Endothelial cell of umbilical vein (primary cell): ENCODE measurements around the gene ZFAND6. TPM values are rescaled to one million over a fixed set of nuclear protein-coding genes. Genes with fewer than 3 reads are reported as not detected.

Experiments
- BruUV-seq: library from RNA; stranded (reverse); fragments of 400-500 nt; replicated peaks from 2 replicates; lab custom pipeline; 2021; lab: Mats Ljungman, UMichigan
- CTCF ChIA-PET: fragments of 300-600, 350-600 bp; sonication (Branson Sonifier 250); formaldehyde crosslinking; loops from one replicate; lab custom pipeline; 2021; ENCODE audit warnings: antibody characterized with exemption, inconsistent platforms; lab: Charles Lee
- POLR2A ChIA-PET: fragments of 300-600, 350-600 bp; sonication (Branson Sonifier 250); formaldehyde crosslinking; loops from one replicate; lab custom pipeline; 2021; ENCODE audit warnings: antibody characterized with exemption, inconsistent platforms; lab: Charles Lee
- DNase-seq: peaks from one replicate; pipeline ENCODE4 v3.0.0-alpha.2; 2011; ENCODE audit warnings: low read depth, low spot score
- FAIRE-seq: peaks from 2 replicates; lab custom pipeline; 2011; peaks lifted over from hg19 to GRCh38; lab: Jason Lieb, UNC
- H2AFZ ChIP-seq: 2 replicates; pipeline ENCODE4 v1.6.0; 2012; ENCODE audit warnings: low read depth, low read length, control low read depth, inconsistent platforms
- H3K27ac ChIP-seq: 2 replicates; pipeline ENCODE4 v1.5.1; 2011; ENCODE audit warnings: low read depth, mild to moderate bottlenecking, control low read depth, low read length, moderate library complexity; ENCODE audit not compliant: insufficient read depth
- H3K27me3 ChIP-seq, 2 experiments: 2 replicates each; pipeline versions ENCODE4 v1.6.0 to v1.6.1; 2011; ENCODE audit warnings: low read length in 2 of 2, mixed read lengths in 1 of 2; ENCODE audit not compliant: control insufficient read depth in 2 of 2, insufficient read depth in 2 of 2
- H3K36me3 ChIP-seq, 2 experiments: 2 replicates in 1 of 2; 3 replicates in 1 of 2; pipeline ENCODE4 v1.5.1; 2011; ENCODE audit warnings: low read length in 2 of 2, mild to moderate bottlenecking in 1 of 2, moderate library complexity in 1 of 2; ENCODE audit not compliant: control insufficient read depth in 2 of 2, insufficient read depth in 2 of 2; ENCODE audit errors: extremely low read depth in 1 of 2
- H3K4me1 ChIP-seq: 3 replicates; pipeline ENCODE4 v1.5.1; 2011; ENCODE audit warnings: mild to moderate bottlenecking, low read length; ENCODE audit not compliant: control insufficient read depth, insufficient read depth; ENCODE audit errors: extremely low read depth
- H3K4me2 ChIP-seq: 2 replicates; pipeline ENCODE4 v1.6.1; 2011; ENCODE audit warnings: low read length, control low read depth, mixed read lengths; ENCODE audit not compliant: insufficient read depth
- H3K4me3 ChIP-seq, 3 experiments: fragments of 200-600 bp in 1 of 3; sonication (generic), shearing (Covaris generic) in 1 of 3; replicated peaks in 1 of 3; 2 replicates each; pipeline ENCODE4 v1.5.1; 2011 to 2016; ENCODE audit warnings: control low read depth in 3 of 3, low read length in 3 of 3, mild to moderate bottlenecking in 2 of 3, inconsistent platforms in 1 of 3, low read depth in 1 of 3, moderate library complexity in 1 of 3; ENCODE audit not compliant: insufficient read depth in 1 of 3
- H3K79me2 ChIP-seq: 2 replicates; pipeline ENCODE4 v1.6.0; 2012; ENCODE audit warnings: low read length, inconsistent platforms; ENCODE audit not compliant: control insufficient read depth, insufficient read depth
- H3K9ac ChIP-seq: replicated peaks from 2 replicates; pipeline ENCODE3; 2011; ENCODE audit warnings: low read length, control low read depth; ENCODE audit not compliant: insufficient read depth; ENCODE audit errors: extremely low read depth
- H3K9me1 ChIP-seq: replicated peaks from 3 replicates; pipeline ENCODE4 v1.6.0; 2011; ENCODE audit warnings: mild to moderate bottlenecking, low read length; ENCODE audit not compliant: control insufficient read depth, insufficient read depth; ENCODE audit errors: extremely low read depth
- H3K9me3 ChIP-seq: replicated peaks from 2 replicates; pipeline ENCODE4 v1.5.1; 2012; ENCODE audit warnings: low read length, inconsistent platforms; ENCODE audit not compliant: control insufficient read depth, insufficient read depth
- H4K20me1 ChIP-seq: replicated peaks from 2 replicates; pipeline ENCODE3; 2011; ENCODE audit warnings: mild to moderate bottlenecking, low read length; ENCODE audit not compliant: control insufficient read depth, insufficient read depth; ENCODE audit errors: extremely low read depth
- CTCF ChIP-seq, 2 donors: IDR thresholded peaks; 1 replicate in 1 of 2; 2 replicates in 1 of 2; pipeline ENCODE4 v1.5.1; 2011; ENCODE audit warnings: low read length in 2 of 2, mild to moderate bottlenecking in 2 of 2, moderate library complexity in 2 of 2, control low read depth in 1 of 2, inconsistent platforms in 1 of 2, low read depth in 1 of 2; ENCODE audit not compliant: insufficient read depth in 1 of 2; ENCODE audit errors: extremely low read depth in 1 of 2
- EZH2 ChIP-seq: IDR thresholded peaks from 2 replicates; pipeline ENCODE4 v1.6.1; 2012; ENCODE audit warnings: borderline replicate concordance, low read depth, mild to moderate bottlenecking, moderate library complexity, low read length, inconsistent platforms; ENCODE audit not compliant: severe bottlenecking
- FOS ChIP-seq: IDR thresholded peaks from 2 replicates; pipeline ENCODE4 v1.6.1; 2011; ENCODE audit warnings: mild to moderate bottlenecking, low read length, moderate library complexity, borderline replicate concordance; ENCODE audit not compliant: insufficient read depth
- GATA2 ChIP-seq: IDR thresholded peaks from 2 replicates; pipeline ENCODE4 v1.7.0; 2011; ENCODE audit warnings: low read depth, mild to moderate bottlenecking, moderate library complexity, mixed read lengths, low read length; ENCODE audit not compliant: insufficient read length, insufficient read depth
- JUN ChIP-seq: IDR thresholded peaks from 2 replicates; pipeline ENCODE4 v1.6.1; 2011; ENCODE audit warnings: borderline replicate concordance, low read depth; ENCODE audit not compliant: insufficient read length, insufficient read depth
- MAX ChIP-seq: IDR thresholded peaks from 2 replicates; pipeline ENCODE4 v1.6.1; 2011; ENCODE audit not compliant: insufficient read depth, insufficient read length
- MYC ChIP-seq: IDR thresholded peaks from one replicate; pipeline ENCODE4 v1.6.1; 2011; ENCODE audit warnings: mild to moderate bottlenecking, low read depth, low read length
- POLR2A ChIP-seq: IDR thresholded peaks from 2 replicates; pipeline ENCODE4 v1.6.1; 2012; ENCODE audit warnings: low read depth, mild to moderate bottlenecking, control low read depth, low read length
- POLR2AphosphoS5 ChIP-seq: IDR thresholded peaks from 2 replicates; pipeline ENCODE4 v1.6.1; 2012; ENCODE audit warnings: low read depth, mild to moderate bottlenecking, control low read depth, low read length, moderate library complexity; ENCODE audit not compliant: insufficient read depth
- dilution Hi-C: fragments of 300-500 bp; cut with MboI; formaldehyde crosslinking; loops from one replicate; pipeline ENCODE4 v1.15.0; 2019; ENCODE audit warnings: low sequenced_read_pairs; ENCODE audit not compliant: extremely low pct_ligation_motif_present
- intact Hi-C: fragments of 100-400 bp; cut with micrococcal nuclease; formaldehyde crosslinking; loops from one replicate; pipeline ENCODE4 v1.10.0; 2022
- polyA plus RNA-seq, 4 experiments: library from polyadenylated mRNA; depleted of rRNA in 3 of 4; stranded (reverse) in 3 of 4; unstranded in 1 of 4; fragments of >200 nt; gene quantifications; 2 replicates each; pipeline versions ENCODE4 v1.2.1 to v1.2.3, GENCODE V29; 2011 to 2012; ENCODE audit warnings: missing spikeins in 1 of 4
- total RNA-seq: library from RNA; stranded (reverse); gene quantifications from 2 replicates; pipeline ENCODE4 v1.2.3, GENCODE V29; 2021

Gene ZFAND6
- total and polyA plus RNA-seq, 2 donors (not counting 3 experiments of a cell fraction or from before 2014, with no cell fraction given), result 50.3 to 97.9 TPM

GRCh38 chr15:80061582-80061981 is 2.1 kb downstream of the ZFAND6 start:
- intact Hi-C loops, result no loop called here
- CTCF ChIA-PET, result interaction anchor here (0.9 to 3.3 kb wide), 3 partner anchors 10 to 1094 kb away, joined by 3 to 23 read pairs (median 7); no protein-coding TSS in a partner anchor

More at GRCh38 chr15:80061582-80061981, 2.1 kb downstream of the ZFAND6 start:
- no peaks in the 10 kb centered on the region for H3K36me3 ChIP-seq
- no peaks in the 10 kb centered on the region for H3K9me3 ChIP-seq
- H4K20me1 ChIP-seq, result peaks cover 7% of the 10 kb centered on the region
- DNase-seq (no peak), FAIRE-seq (no peak)
- H3K4me3 ChIP-seq, result no peak overlapping the region
- H3K79me2 ChIP-seq, result peaks cover 63% of the 10 kb centered on the region
- BruUV-seq, result no TSS peak
- H3K4me1 ChIP-seq, result peaks cover 18% of the 10 kb centered on the region
- peak overlapping the region; percentile 95 for H3K4me2 ChIP-seq
- H3K27ac ChIP-seq, result no peak overlapping the region
- POLR2A ChIA-PET, result no interaction called here
- no peak overlapping the region for H3K9ac ChIP-seq
- dilution Hi-C loops, result no loop called here
- H2AFZ ChIP-seq, result no peak overlapping the region
- no peak for TF ChIP-seq MAX
- TF ChIP-seq CTCF (IDR thresholded peaks at IDR 0.05; ENCODE audit: extremely low read depth in 1 of 2, insufficient read depth in 1 of 2, low read depth in 1 of 2, low read length in 2 of 2), result no peak
- TF ChIP-seq GATA2, result no peak
- TF ChIP-seq MYC, result no peak
- TF ChIP-seq POLR2AphosphoS5, result no peak
- no peak for TF ChIP-seq FOS
- no peak for TF ChIP-seq JUN
- TF ChIP-seq POLR2A, result no peak
- TF ChIP-seq EZH2, result no peak
- H3K9me1 ChIP-seq, result no peaks in the 10 kb centered on the region
- H3K27me3 ChIP-seq, result peaks cover 8 to 16% of the 10 kb centered on the region in 2 experiments
